GM12878 (cell line): ENCODE measurements around the gene NTN3. TPM values are rescaled to one million over a fixed set of nuclear protein-coding genes. Genes with fewer than 3 reads are reported as not detected.

Source experiments
- ATAC-seq: fragments of 200-7000 bp; cut with Tn5 transposase; 3 replicates; pipeline ENCODE4 v1.9.1; 2020; ENCODE audit warnings: mild to moderate bottlenecking, moderate library complexity
- BruUV-seq: library from RNA; stranded (reverse); fragments of 400-500 nt; replicated peaks from 2 replicates; lab custom pipeline; 2021; lab: Mats Ljungman, UMichigan
- CTCF ChIA-PET: fragments of 300-600 bp; sonication (Branson Sonifier 250); formaldehyde crosslinking; extraction: SDS; loops from one replicate; lab custom pipeline; 2021; ENCODE audit warnings: inconsistent platforms; lab: Yijun Ruan, JAX
- POLR2A ChIA-PET: fragments of 350-600 bp; formaldehyde crosslinking; extraction: SDS; loops from one replicate; lab custom pipeline; 2021; ENCODE audit warnings: inconsistent platforms; lab: Charles Lee
- RAD21 ChIA-PET: fragments of 300-600 bp; sonication (Branson Sonifier 250); formaldehyde crosslinking; loops from one replicate; lab custom pipeline; 2023; ENCODE audit warnings: antibody characterized with exemption; ENCODE audit not compliant: unreplicated experiment; lab: Charles Lee
- SMC1A ChIA-PET: fragments of 300-600 bp; sonication (Branson Sonifier 250); formaldehyde crosslinking; loops from one replicate; lab custom pipeline; 2023; ENCODE audit not compliant: unreplicated experiment, uncharacterized antibody; lab: Charles Lee
- DNase-seq: peaks from one replicate; pipeline ENCODE4 v3.0.0-alpha.2; 2011; ENCODE audit warnings: low read depth, low spot score
- FAIRE-seq: peaks from 3 replicates; lab custom pipeline; 2011; peaks lifted over from hg19 to GRCh38; lab: Jason Lieb, UNC
- H2AFZ ChIP-seq: 2 replicates; pipeline ENCODE4 v1.6.0; 2011; ENCODE audit warnings: low read depth, low read length, control low read depth; ENCODE audit not compliant: control insufficient read depth
- H3K27ac ChIP-seq: 2 replicates; pipeline ENCODE4 v1.5.1; 2011; ENCODE audit warnings: control low read depth; ENCODE audit not compliant: control insufficient read depth, insufficient read depth
- H3K27me3 ChIP-seq, 2 experiments: replicated peaks in 1 of 2; 2 replicates each; pipeline versions ENCODE4 v1.6.0 to v1.6.1; 2011; ENCODE audit warnings: low read length in 1 of 2; ENCODE audit not compliant: control insufficient read depth in 2 of 2, insufficient read depth in 2 of 2
- H3K36me3 ChIP-seq, 2 experiments: 2 replicates each; pipeline ENCODE4 v1.5.1; 2011; ENCODE audit warnings: low read length in 1 of 2; ENCODE audit not compliant: control insufficient read depth in 2 of 2, insufficient read depth in 2 of 2
- H3K4me1 ChIP-seq: 2 replicates; pipeline ENCODE4 v1.6.1; 2011; ENCODE audit warnings: mild to moderate bottlenecking, low read length, moderate library complexity, mixed read lengths; ENCODE audit not compliant: control insufficient read depth, insufficient read depth
- H3K4me2 ChIP-seq: 2 replicates; pipeline ENCODE4 v1.6.0; 2011; ENCODE audit warnings: control low read depth; ENCODE audit not compliant: control insufficient read depth, insufficient read depth
- H3K4me3 ChIP-seq: fragments of 200-600 bp; sonication (generic); 2 replicates; pipeline ENCODE4 v1.5.1; 2016
- H3K79me2 ChIP-seq: 2 replicates; pipeline ENCODE4 v1.6.0; 2011; ENCODE audit warnings: low read length; ENCODE audit not compliant: control insufficient read depth, insufficient read depth
- H3K9ac ChIP-seq: 2 replicates; pipeline ENCODE4 v1.8.0; 2011; ENCODE audit warnings: low read length, control low read depth, mixed read lengths; ENCODE audit not compliant: control insufficient read depth, insufficient read depth
- H3K9me3 ChIP-seq: replicated peaks from 3 replicates; pipeline ENCODE4 v1.5.1; 2011; ENCODE audit warnings: mild to moderate bottlenecking, low read length; ENCODE audit not compliant: control insufficient read depth, insufficient read depth
- H4K20me1 ChIP-seq: 2 replicates; pipeline ENCODE4 v1.6.0; 2011; ENCODE audit not compliant: control insufficient read depth, insufficient read depth
- BHLHE40 ChIP-seq, 2 experiments: fragments of 450-650 bp in 1 of 2; IDR thresholded peaks; 2 replicates each; pipeline ENCODE4 v1.6.1; 2011 to 2017; ENCODE audit warnings: low read depth in 2 of 2, borderline replicate concordance in 1 of 2, improper control_type of control experiment in 1 of 2, low read length in 1 of 2, mild to moderate bottlenecking in 1 of 2
- CBX5 ChIP-seq: sonication (generic); IDR thresholded peaks from 2 replicates; pipeline ENCODE4 v1.6.1; 2016; ENCODE audit warnings: low read depth, moderate library complexity, mild to moderate bottlenecking, inconsistent platforms
- CHD2 ChIP-seq: IDR thresholded peaks from 2 replicates; pipeline ENCODE4 v1.6.1; 2011; ENCODE audit warnings: low read depth, low read length, improper control_type of control experiment, borderline replicate concordance
- E4F1 ChIP-seq: fragments of 450-650 bp; IDR thresholded peaks from 2 replicates; pipeline ENCODE4 v1.6.1; 2018; ENCODE audit warnings: borderline replicate concordance, mild to moderate bottlenecking; ENCODE audit not compliant: partially characterized antibody
- ELK1 ChIP-seq: IDR thresholded peaks from 2 replicates; pipeline ENCODE4 v1.6.1; 2012; ENCODE audit warnings: low read depth, low read length, improper control_type of control experiment
- FOS ChIP-seq: IDR thresholded peaks from 3 replicates; pipeline ENCODE4 v1.6.1; 2011; ENCODE audit warnings: borderline replicate concordance; ENCODE audit not compliant: insufficient read length; ENCODE audit errors: extremely low read depth
- HCFC1 ChIP-seq: fragments of 150-350 bp; IDR thresholded peaks from 2 replicates; pipeline ENCODE4 v1.6.1; 2014; ENCODE audit warnings: low read length
- IKZF2 ChIP-seq, 2 experiments: fragments of 450-650 bp; IDR thresholded peaks; 2 replicates each; pipeline ENCODE4 v1.6.1; 2017; ENCODE audit warnings: mild to moderate bottlenecking in 2 of 2, moderate library complexity in 2 of 2
- KDM1A ChIP-seq: fragments of 200-600 bp; sonication (generic); IDR thresholded peaks from 2 replicates; pipeline ENCODE4 v1.6.1; 2016; ENCODE audit warnings: borderline replicate concordance
- NBN ChIP-seq: fragments of 450-650 bp; IDR thresholded peaks from 2 replicates; pipeline ENCODE4 v1.6.1; 2016
- POLR2A ChIP-seq: IDR thresholded peaks from 2 replicates; pipeline ENCODE4 v1.6.1; 2011; ENCODE audit warnings: low read depth, mild to moderate bottlenecking, low read length
- RAD21 ChIP-seq: IDR thresholded peaks from 2 replicates; pipeline ENCODE4 v1.6.1; 2011; ENCODE audit warnings: mild to moderate bottlenecking, low read depth, low read length, moderate library complexity; ENCODE audit not compliant: insufficient read depth
- RFX5 ChIP-seq: IDR thresholded peaks from 2 replicates; pipeline ENCODE4 v1.6.1; 2011; ENCODE audit warnings: low read depth, low read length, improper control_type of control experiment
- SIN3A ChIP-seq: IDR thresholded peaks from 2 replicates; pipeline ENCODE4 v1.6.1; 2012; ENCODE audit warnings: low read depth, low read length, improper control_type of control experiment
- ZBTB40 ChIP-seq: fragments of 450-650 bp; IDR thresholded peaks from 2 replicates; pipeline ENCODE4 v1.6.1; 2016; ENCODE audit warnings: mild to moderate bottlenecking, moderate library complexity, borderline replicate concordance
- WGBS: methylation state at CpG from one replicate; pipeline ENCODE4 v1.1.6; 2016; ENCODE audit warnings: low lambda C conversion rate; ENCODE audit not compliant: insufficient replicate concordance, insufficient coverage; ENCODE audit errors: missing lambda C conversion rate; 5-methylcytosine and 5-hydroxymethylcytosine counted together
- in situ Hi-C: fragments of 300-500 bp; cut with MboI; formaldehyde crosslinking; loops from 9 replicates; pipeline ENCODE4 v1.14.3; 2018; ENCODE audit warnings: mixed read lengths
- intact Hi-C: fragments of 100-400 bp; cut with micrococcal nuclease; formaldehyde crosslinking; loops from one replicate; pipeline ENCODE4 v1.14.2; 2022; ENCODE audit not compliant: unreplicated experiment
- polyA plus RNA-seq, 11 experiments: library from polyadenylated mRNA; depleted of rRNA in 4 of 11; unstranded in 6 of 11; stranded (reverse) in 5 of 11; fragments of >200 nt; fragmentation: Nextera tagmentation in 4 of 11; fragmentation: Illumina TruSeq in 1 of 11; extraction: Ambion mirVana in 4 of 11; extraction: Trizol in 1 of 11; gene quantifications; 1 replicate in 1 of 11; 2 replicates in 10 of 11; pipeline versions ENCODE4 v1.2.1 to v1.2.3, GENCODE V29; 2011 to 2016; ENCODE audit warnings: inconsistent platforms in 2 of 11, missing spikeins in 2 of 11, low read depth in 1 of 11
- total RNA-seq, 4 experiments: library from RNA; depleted of rRNA in 3 of 4; stranded (reverse); fragments of >200 nt in 3 of 4; fragmentation: Illumina TruSeq in 1 of 4; extraction: Trizol in 1 of 4; gene quantifications; 2 replicates each; pipeline versions ENCODE4 v1.2.1 to v1.2.3, GENCODE V29; 2013 to 2021

The NTN3 gene
- total and polyA plus RNA-seq, 10 of the 15 experiments (the other 5 are each of a cell fraction or from before 2014, with no cell fraction given), result 0.04 TPM; not detected in 9

DNA sequence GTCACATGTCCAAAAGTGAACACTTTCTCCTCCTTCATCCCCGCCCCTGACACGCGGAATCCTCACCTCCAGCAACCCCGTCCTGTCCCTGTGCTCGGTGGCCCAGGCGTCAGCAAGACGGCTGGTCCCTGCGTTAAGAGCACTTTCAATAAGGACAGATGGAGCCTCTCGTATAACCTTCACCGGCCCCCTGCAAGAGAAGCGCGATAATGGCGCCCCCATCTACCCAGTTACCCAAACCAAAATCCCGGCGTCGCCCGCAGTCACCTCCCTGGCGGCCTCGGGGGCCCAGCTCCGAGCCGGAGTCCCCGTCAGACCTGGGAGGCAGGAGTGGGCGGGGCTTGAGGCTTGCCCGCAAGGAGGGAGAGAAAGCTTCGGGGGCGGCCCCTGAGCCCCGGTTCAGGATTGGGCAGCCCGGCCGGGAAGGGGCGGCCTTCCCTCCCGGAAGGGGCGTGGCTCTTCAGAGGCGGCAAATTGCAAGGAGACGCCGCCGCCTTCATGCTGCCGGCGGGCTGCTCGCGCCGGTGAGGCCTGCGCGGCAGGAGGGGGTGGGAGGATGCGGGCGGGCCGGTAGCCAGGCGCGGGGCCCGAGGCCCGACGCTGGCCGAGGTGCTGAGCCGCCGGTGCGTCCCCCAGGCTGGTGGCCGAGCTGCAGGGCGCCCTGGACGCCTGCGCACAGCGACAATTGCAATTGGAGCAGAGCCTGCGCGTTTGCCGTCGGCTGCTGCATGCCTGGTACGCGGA is 11.3 kb upstream of the NTN3 start, which contains the start of gene TEDC2:
Gene TEDC2 (plus strand): TSS at position 463 of the 744 bp plus-strand sequence. CDS start 36 bp downstream, at position 499.
- H3K4me2 ChIP-seq, result peak within 1 kb of the TSS; percentile 96
- H3K4me3 ChIP-seq, result peak within 1 kb of the TSS; percentile 73
- H2AFZ ChIP-seq, result peak within 1 kb of the TSS; percentile 76
- peaks cover 6% of the 10 kb centered on the region for H3K79me2 ChIP-seq
- no peaks in the 10 kb centered on the region for H4K20me1 ChIP-seq
- intact Hi-C loops (no loop called here), in situ Hi-C loops (no loop called here)
- ChIA-PET CTCF (interaction anchor here (0.7 to 2.2 kb wide), 4 partner anchors 9 to 42 kb away, joined by 3 to 6 read pairs (median 5); partner anchors contain the start of gene TBC1D24), RAD21 (interaction anchor here (0.5 to 2.4 kb wide), 9 partner anchors 9 to 146 kb away, joined by 3 to 8 read pairs (median 5); partner anchors contain the start of genes CCNF, NTN3 and TBC1D24), SMC1A (interaction anchor here (0.9 to 1.7 kb wide), 4 partner anchors 9 to 61 kb away, joined by 3 to 6 read pairs (median 4); partner anchors contain the start of genes AMDHD2 and CCNF), POLR2A (interaction anchor here (0.6 to 1.6 kb wide), 9 partner anchors 9 to 330 kb away, joined by 3 to 11 read pairs (median 3); partner anchors contain the start of gene TBC1D24)
- peak; percentile 83 for FAIRE-seq
- WGBS, result 1% methylated on average over 52 of the region's 66 CpGs
- H3K27ac ChIP-seq, result peak within 1 kb of the TSS; percentile 31; the same call in 1 of the 2 replicates
- DNase-seq, result peak; percentile 66
- H3K9me3 ChIP-seq, result no peaks in the 10 kb centered on the region
- no peaks in the 10 kb centered on the region for H3K27me3 ChIP-seq
- BruUV-seq, result no TSS peak
- peaks cover 7 to 19% of the 10 kb centered on the region in 2 experiments; a peak in 3 of 4 replicates for H3K36me3 ChIP-seq
- peak within 1 kb of the TSS; percentile 58 for H3K9ac ChIP-seq
- peaks cover 8% of the 10 kb centered on the region; the same call in 1 of the 2 replicates for H3K4me1 ChIP-seq
- ATAC-seq, result peak; percentile 99
- TF ChIP-seq POLR2A, result peak; percentile 58; the same call in 1 of the 2 replicates
- peak in 1 of 2 experiments; percentile 24; a peak in 1 of 4 replicates for TF ChIP-seq BHLHE40 (IDR thresholded peaks at IDR 0.05; ENCODE audit: borderline replicate concordance in 1 of 2, low read depth in 2 of 2, low read length in 1 of 2)
- TF ChIP-seq SIN3A, result peak; percentile 98
- no peak for TF ChIP-seq E4F1
- no peak for TF ChIP-seq KDM1A
- no peak for TF ChIP-seq FOS
- TF ChIP-seq HCFC1, result no peak
- peak; percentile 68 for TF ChIP-seq CHD2
- no peak for TF ChIP-seq CBX5
- 0 out of 2 replicates have a peak, but pooled peaks have one; percentile 17 for TF ChIP-seq RFX5
- peak; percentile 49; the same call in 1 of the 2 replicates for TF ChIP-seq NBN
- peak; percentile 66; the same call in 1 of the 2 replicates for TF ChIP-seq ZBTB40
- TF ChIP-seq RAD21, result no peak
- TF ChIP-seq ELK1, result peak; percentile 40
- no peak for TF ChIP-seq IKZF2 (IDR thresholded peaks at IDR 0.05)
